H9 (cell line): ENCODE results near the gene PPP2R1A. TPM values are rescaled to one million over a fixed set of nuclear protein-coding genes. Genes with fewer than 3 reads are reported as not detected.

ENCODE experiments used
- DNase-seq: peaks from one replicate; pipeline ENCODE4 v3.0.0-alpha.2; 2017
- H2AFZ ChIP-seq: one replicate; pipeline ENCODE4 v1.6.1; 2013; ENCODE audit warnings: mild to moderate bottlenecking, low read length, control low read depth, moderate library complexity
- H2AK5ac ChIP-seq: 2 replicates; pipeline ENCODE4 v1.6.1; 2013; ENCODE audit warnings: low read length, control low read depth, mixed read lengths; ENCODE audit not compliant: insufficient read length
- H2BK120ac ChIP-seq: one replicate; pipeline ENCODE4 v1.6.1; 2013; ENCODE audit warnings: low read depth, mild to moderate bottlenecking, low read length, control low read depth, inconsistent platforms; ENCODE audit not compliant: poor library complexity, severe bottlenecking
- H2BK12ac ChIP-seq: 2 replicates; pipeline ENCODE4 v1.6.1; 2013; ENCODE audit warnings: low read length, control low read depth, mixed read lengths, low read depth; ENCODE audit not compliant: insufficient read length
- H2BK15ac ChIP-seq: 2 replicates; pipeline ENCODE4 v1.6.1; 2013; ENCODE audit warnings: low read depth, low read length, control low read depth
- H2BK20ac ChIP-seq: one replicate; pipeline ENCODE4 v1.6.1; 2013; ENCODE audit warnings: low read depth, mild to moderate bottlenecking, low read length, control low read depth, inconsistent platforms; ENCODE audit not compliant: poor library complexity, severe bottlenecking
- H2BK5ac ChIP-seq: 2 replicates; pipeline ENCODE4 v1.6.1; 2013; ENCODE audit warnings: low read length, control low read depth, mixed read lengths; ENCODE audit not compliant: insufficient read length
- H3K14ac ChIP-seq: 2 replicates; pipeline ENCODE4 v1.6.1; 2013; ENCODE audit warnings: low read length, control low read depth; ENCODE audit not compliant: insufficient read depth
- H3K18ac ChIP-seq: 2 replicates; pipeline ENCODE4 v1.6.1; 2013; ENCODE audit warnings: low read depth, mild to moderate bottlenecking, mixed read lengths, low read length, control low read depth; ENCODE audit not compliant: insufficient read length
- H3K23ac ChIP-seq: 2 replicates; pipeline ENCODE4 v1.6.1; 2013; ENCODE audit warnings: low read length, control low read depth, mixed read lengths, low read depth; ENCODE audit not compliant: insufficient read length
- H3K23me2 ChIP-seq: 2 replicates; pipeline ENCODE4 v1.6.1; 2013; ENCODE audit warnings: low read depth, mild to moderate bottlenecking, mixed read lengths, low read length, control low read depth; ENCODE audit not compliant: insufficient read length, poor library complexity, severe bottlenecking
- H3K27ac ChIP-seq: 2 replicates; pipeline ENCODE4 v1.5.1; 2013; ENCODE audit warnings: low read length, control low read depth, mixed read lengths, low read depth; ENCODE audit not compliant: insufficient read length
- H3K27me3 ChIP-seq: 2 replicates; pipeline ENCODE4 v1.6.1; 2013; ENCODE audit warnings: low read length, control low read depth, inconsistent platforms; ENCODE audit not compliant: insufficient read depth
- H3K4ac ChIP-seq: 2 replicates; pipeline ENCODE4 v1.6.1; 2013; ENCODE audit warnings: low read depth, mild to moderate bottlenecking, control low read depth, inconsistent platforms, low read length, moderate library complexity
- H3K4me1 ChIP-seq: 2 replicates; pipeline ENCODE4 v1.6.1; 2013; ENCODE audit warnings: low read length, control low read depth, inconsistent platforms; ENCODE audit not compliant: insufficient read depth
- H3K4me2 ChIP-seq: 2 replicates; pipeline ENCODE4 v1.6.1; 2013; ENCODE audit warnings: low read length, control low read depth, mixed read lengths; ENCODE audit not compliant: insufficient read length, insufficient read depth
- H3K56ac ChIP-seq: 2 replicates; pipeline ENCODE4 v1.6.1; 2013; ENCODE audit warnings: low read depth, mild to moderate bottlenecking, mixed read lengths, low read length, control low read depth; ENCODE audit not compliant: insufficient read length
- H3K79me1 ChIP-seq: 2 replicates; pipeline ENCODE4 v1.6.1; 2013; ENCODE audit warnings: low read depth, mild to moderate bottlenecking, moderate library complexity, low read length, control low read depth, inconsistent platforms; ENCODE audit not compliant: insufficient read depth, poor library complexity, severe bottlenecking
- H3K79me2 ChIP-seq: 2 replicates; pipeline ENCODE4 v1.6.1; 2013; ENCODE audit warnings: low read length, control low read depth, inconsistent platforms; ENCODE audit not compliant: insufficient read depth
- H3K9ac ChIP-seq: 2 replicates; pipeline ENCODE4 v1.6.1; 2013; ENCODE audit warnings: low read length, control low read depth, mixed read lengths; ENCODE audit not compliant: insufficient read length; ENCODE audit errors: extremely low read depth
- H3K9me3 ChIP-seq: one replicate; pipeline ENCODE4 v1.6.1; 2013; ENCODE audit warnings: low read depth, low read length, inconsistent platforms; ENCODE audit not compliant: control insufficient read depth
- H3T11ph ChIP-seq: one replicate; pipeline ENCODE4 v1.6.1; 2013; ENCODE audit warnings: mild to moderate bottlenecking, low read length, control low read depth, inconsistent platforms
- H4K20me1 ChIP-seq: one replicate; pipeline ENCODE4 v1.6.1; 2013; ENCODE audit not compliant: control insufficient read depth, insufficient read length, insufficient read depth
- H4K5ac ChIP-seq: 2 replicates; pipeline ENCODE4 v1.6.1; 2013; ENCODE audit warnings: low read depth, mild to moderate bottlenecking, mixed read lengths, low read length, control low read depth; ENCODE audit not compliant: insufficient read length
- H4K8ac ChIP-seq: replicated peaks from 2 replicates; pipeline ENCODE4 v1.6.1; 2013; ENCODE audit warnings: low read length, control low read depth, mixed read lengths, low read depth; ENCODE audit not compliant: insufficient read length
- H4K91ac ChIP-seq: 2 replicates; pipeline ENCODE4 v1.6.1; 2013; ENCODE audit warnings: low read depth, mild to moderate bottlenecking, moderate library complexity, mixed read lengths, low read length, control low read depth; ENCODE audit not compliant: insufficient read length
- H3K27ac Mint-ChIP-seq, 3 experiments: 2 replicates in 2 of 3; 3 replicates in 1 of 3; pipeline ENCODE4 v1.8.0; 2020 to 2021; ENCODE audit warnings: mixed read lengths in 3 of 3, mild to moderate bottlenecking in 1 of 3, moderate library complexity in 1 of 3
- H3K27me3 Mint-ChIP-seq: 2 replicates; pipeline ENCODE4 v1.8.0; 2021; ENCODE audit warnings: low read depth, mild to moderate bottlenecking, moderate library complexity, mixed read lengths
- H3K36me3 Mint-ChIP-seq, 3 experiments: 2 replicates in 2 of 3; 3 replicates in 1 of 3; pipeline ENCODE4 v1.8.0; 2020 to 2021; ENCODE audit warnings: low read depth in 3 of 3, mixed read lengths in 3 of 3; ENCODE audit not compliant: insufficient read depth in 1 of 3
- H3K4me1 Mint-ChIP-seq, 2 experiments: 2 replicates each; pipeline ENCODE4 v1.8.0; 2020; ENCODE audit warnings: mixed read lengths in 2 of 2
- H3K4me3 Mint-ChIP-seq, 2 experiments: 2 replicates in 1 of 2; 3 replicates in 1 of 2; pipeline ENCODE4 v1.8.0; 2020 to 2021; ENCODE audit warnings: mild to moderate bottlenecking in 2 of 2, mixed read lengths in 2 of 2, moderate library complexity in 1 of 2
- H3K9me3 Mint-ChIP-seq, 2 experiments: 2 replicates in 1 of 2; 3 replicates in 1 of 2; pipeline ENCODE4 v1.8.0; 2020; ENCODE audit warnings: mild to moderate bottlenecking in 2 of 2, mixed read lengths in 2 of 2, moderate library complexity in 1 of 2
- CTCF ChIP-seq: fragments of 200-600 bp; sonication (generic); conservative IDR thresholded peaks from 3 replicates; pipeline ENCODE4 v1.8.0; 2021; ENCODE audit warnings: antibody characterized with exemption, mild to moderate bottlenecking
- total RNA-seq: library from RNA; stranded (reverse); gene quantifications from 2 replicates; pipeline ENCODE4 v1.2.1, GENCODE V29; 2021

PPP2R1A gene
- total RNA-seq, 1 experiment from 2014 or later: 432 TPM

GRCh38 chr19:52148256-52148655 lies 41.6 kb upstream of the PPP2R1A start:
- Histone ChIP-seq H4K20me1 (no peaks in the 10 kb centered on the region), H3K23ac (no peak overlapping the region), H2AK5ac (no peak overlapping the region), H4K8ac (no peak overlapping the region), H3K9me3 (peaks cover 33% of the 10 kb centered on the region), H2BK120ac (no peak overlapping the region), H2BK5ac (no peak overlapping the region), H2BK12ac (no peak overlapping the region), H3K23me2 (no peaks in the 10 kb centered on the region), H3K14ac (no peak overlapping the region), H3K56ac (no peak overlapping the region), H3K18ac (no peak overlapping the region), H3K4ac (no peak overlapping the region), H3K79me1 (no peaks in the 10 kb centered on the region), H3T11ph (no peak overlapping the region), H3K4me2 (no peak overlapping the region), H3K27me3 (no peaks in the 10 kb centered on the region), H3K9ac (no peak overlapping the region), H2BK20ac (no peak overlapping the region), H3K79me2 (no peaks in the 10 kb centered on the region), H4K91ac (no peak overlapping the region), H3K4me1 (no peaks in the 10 kb centered on the region), H4K5ac (no peak overlapping the region), H2AFZ (no peak overlapping the region), H3K27ac (no peak overlapping the region), H2BK15ac (no peak overlapping the region)
- no peaks in the 10 kb centered on the region; the same call in none of the 2 replicates for H3K27me3 Mint-ChIP-seq
- H3K4me1 Mint-ChIP-seq: no peaks in the 10 kb centered on the region
- no peak overlapping the region for H3K27ac Mint-ChIP-seq
- H3K9me3 Mint-ChIP-seq: peaks cover 64% of the 10 kb centered on the region in 2 experiments
- no peak for DNase-seq
- no peak for TF ChIP-seq CTCF
- no peak overlapping the region for H3K4me3 Mint-ChIP-seq
- peaks cover 20 to 44% (median 23%) of the 10 kb centered on the region in 3 experiments for H3K36me3 Mint-ChIP-seq
